HEK293T (cell line): Measurements from ENCODE around the gene CTDP1.

Source experiments
- CTCF ChIA-PET: fragments of 350-600 bp; formaldehyde crosslinking; extraction: SDS; loops from one replicate; lab custom pipeline; 2021; ENCODE audit warnings: antibody characterized with exemption, inconsistent platforms; lab: Yijun Ruan, JAX
- POLR2A ChIA-PET: fragments of 350-600 bp; formaldehyde crosslinking; extraction: SDS; loops from one replicate; lab custom pipeline; 2020; ENCODE audit warnings: antibody characterized with exemption, inconsistent platforms; lab: Yijun Ruan, JAX
- DNase-seq: peaks from one replicate; pipeline ENCODE4 v3.0.0; 2012; ENCODE audit warnings: mixed read lengths; ENCODE audit errors: extremely low spot score
- ARNT ChIP-seq: fragments of 450-650 bp; IDR thresholded peaks from 2 replicates; pipeline ENCODE4 v1.6.1; 2017; ENCODE audit warnings: mild to moderate bottlenecking
- BHLHE40 ChIP-seq: fragments of 450-650 bp; IDR thresholded peaks from 2 replicates; pipeline ENCODE4 v1.6.1; 2016; ENCODE audit warnings: mild to moderate bottlenecking, moderate library complexity, borderline replicate concordance
- CTBP1 ChIP-seq: fragments of 450-650 bp; IDR thresholded peaks from 2 replicates; pipeline ENCODE4 v1.6.1; 2016; ENCODE audit warnings: borderline replicate concordance
- ELF4 ChIP-seq: fragments of 450-650 bp; IDR thresholded peaks from 2 replicates; pipeline ENCODE4 v1.6.1; 2017; ENCODE audit warnings: antibody characterized with exemption
- FOXA1 ChIP-seq: fragments of 450-650 bp; IDR thresholded peaks from 2 replicates; pipeline ENCODE4 v1.6.1; 2016; ENCODE audit warnings: mild to moderate bottlenecking
- FOXK2 ChIP-seq: fragments of 450-650 bp; IDR thresholded peaks from 2 replicates; pipeline ENCODE4 v1.6.1; 2016; ENCODE audit warnings: mild to moderate bottlenecking
- FOXM1 ChIP-seq: fragments of 450-650 bp; IDR thresholded peaks from 2 replicates; pipeline ENCODE4 v1.6.1; 2017; ENCODE audit warnings: mild to moderate bottlenecking, borderline replicate concordance
- HDGF ChIP-seq: fragments of 450-650 bp; IDR thresholded peaks from 2 replicates; pipeline ENCODE4 v1.6.1; 2017; ENCODE audit warnings: antibody characterized with exemption, borderline replicate concordance
- L3MBTL2 ChIP-seq: fragments of 450-650 bp; conservative IDR thresholded peaks from 2 replicates; pipeline ENCODE4 v1.6.1; 2016; ENCODE audit warnings: mild to moderate bottlenecking
- LEF1 ChIP-seq: fragments of 450-650 bp; IDR thresholded peaks from 2 replicates; pipeline ENCODE4 v1.6.1; 2017; ENCODE audit warnings: mild to moderate bottlenecking, borderline replicate concordance
- NFRKB ChIP-seq: fragments of 450-650 bp; IDR thresholded peaks from 2 replicates; pipeline ENCODE4 v1.6.1; 2016; ENCODE audit warnings: mild to moderate bottlenecking, moderate library complexity
- SP1 ChIP-seq: fragments of 450-650 bp; IDR thresholded peaks from 2 replicates; pipeline ENCODE4 v1.6.1; 2017
- SUZ12 ChIP-seq: fragments of 450-650 bp; IDR thresholded peaks from 2 replicates; pipeline ENCODE4 v1.6.1; 2016; ENCODE audit warnings: mild to moderate bottlenecking
- TARDBP ChIP-seq: fragments of 450-650 bp; IDR thresholded peaks from 2 replicates; pipeline ENCODE4 v1.6.1; 2016
- ZNF384 ChIP-seq: fragments of 450-650 bp; IDR thresholded peaks from 2 replicates; pipeline ENCODE4 v1.6.1; 2016
- TF ChIP-seq, protein P1 (sequence below): fragments of 450-650 bp; IDR thresholded peaks from 2 replicates; pipeline ENCODE4 v1.6.1; 2016

CTDP1 gene

DNA sequence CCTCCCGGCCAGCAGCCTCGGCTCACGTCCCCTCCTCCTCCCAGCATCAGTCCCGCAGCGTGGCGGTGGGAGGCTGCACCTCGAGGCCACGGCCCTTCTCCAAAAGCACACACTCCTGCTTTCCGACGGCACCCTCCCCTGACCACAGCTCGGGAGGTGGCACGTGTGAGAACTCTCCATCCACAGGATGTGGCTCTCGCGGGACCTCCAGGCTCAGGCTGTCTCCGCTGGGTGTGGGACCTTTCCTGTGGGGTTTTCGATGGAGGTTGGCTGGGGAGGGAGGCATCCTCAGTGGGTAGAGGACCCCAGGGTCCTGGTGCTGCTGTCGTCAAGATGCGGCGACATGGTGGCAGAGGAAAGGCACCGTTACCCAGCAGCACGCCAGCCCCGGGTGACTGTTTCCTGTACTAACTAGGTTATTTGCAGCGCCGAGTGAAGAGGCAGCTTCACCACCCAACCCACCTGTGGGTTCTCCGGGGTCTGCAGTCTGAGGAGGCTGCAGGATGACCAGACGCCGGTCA, 75.3 kb downstream of the CTDP1 start:
- TF ChIP-seq SP1 = no peak
- no peak for TF ChIP-seq NFRKB
- TF ChIP-seq HDGF = no peak
- no peak for TF ChIP-seq SUZ12
- no peak for TF ChIP-seq ZNF384
- no peak for TF ChIP-seq CTBP1
- TF ChIP-seq, protein P1, sequence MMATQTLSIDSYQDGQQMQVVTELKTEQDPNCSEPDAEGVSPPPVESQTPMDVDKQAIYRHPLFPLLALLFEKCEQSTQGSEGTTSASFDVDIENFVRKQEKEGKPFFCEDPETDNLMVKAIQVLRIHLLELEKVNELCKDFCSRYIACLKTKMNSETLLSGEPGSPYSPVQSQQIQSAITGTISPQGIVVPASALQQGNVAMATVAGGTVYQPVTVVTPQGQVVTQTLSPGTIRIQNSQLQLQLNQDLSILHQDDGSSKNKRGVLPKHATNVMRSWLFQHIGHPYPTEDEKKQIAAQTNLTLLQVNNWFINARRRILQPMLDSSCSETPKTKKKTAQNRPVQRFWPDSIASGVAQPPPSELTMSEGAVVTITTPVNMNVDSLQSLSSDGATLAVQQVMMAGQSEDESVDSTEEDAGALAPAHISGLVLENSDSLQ = no peak
- no peak for TF ChIP-seq FOXM1
- no peak for TF ChIP-seq LEF1
- TF ChIP-seq ELF4 = no peak
- TF ChIP-seq FOXA1 = no peak
- TF ChIP-seq BHLHE40 = no peak
- POLR2A ChIA-PET = no interaction called here
- CTCF ChIA-PET = no interaction called here
- DNase-seq = no peak

DNA sequence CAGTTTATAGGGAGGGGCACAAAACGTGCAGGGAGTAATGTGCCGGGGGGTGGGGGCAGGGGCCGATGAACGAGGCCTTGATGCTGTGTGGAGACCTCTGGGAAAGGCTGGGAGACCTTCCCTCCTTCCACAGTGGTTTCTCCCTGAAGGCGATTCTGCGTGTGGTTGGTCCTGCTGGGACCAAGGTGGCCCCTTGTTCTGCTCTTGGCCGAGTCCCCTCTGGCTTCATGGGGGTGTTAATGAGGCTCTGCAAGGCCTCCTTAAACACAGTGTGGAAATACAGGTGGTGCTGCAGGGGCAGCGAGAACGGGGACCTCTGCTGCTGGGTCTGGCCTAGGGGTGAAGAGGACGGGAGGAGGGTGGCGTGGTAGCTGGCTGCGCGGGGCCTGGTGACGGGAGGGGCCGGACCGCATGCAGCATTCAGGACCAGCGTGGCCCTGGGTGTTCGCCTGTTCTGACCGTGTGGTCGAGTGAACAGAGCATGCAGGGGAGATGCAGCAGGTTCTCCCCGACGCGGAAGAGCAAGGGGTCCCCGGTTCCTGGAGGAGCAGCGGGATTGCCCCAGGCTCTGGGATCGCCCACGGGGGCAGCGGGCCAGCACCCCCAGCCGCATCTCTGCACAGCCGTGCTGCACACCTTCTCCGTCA, 76.0 kb downstream of the CTDP1 start:
- TF ChIP-seq FOXM1 (no peak), SUZ12 (no peak), SP1 (no peak), LEF1 (no peak), TARDBP (no peak), FOXK2 (no peak), ZNF384 (no peak), ELF4 (no peak)
- TF ChIP-seq, protein P1 = no peak
- POLR2A ChIA-PET = no interaction called here
- no peak for DNase-seq
- CTCF ChIA-PET = no interaction called here

DNA sequence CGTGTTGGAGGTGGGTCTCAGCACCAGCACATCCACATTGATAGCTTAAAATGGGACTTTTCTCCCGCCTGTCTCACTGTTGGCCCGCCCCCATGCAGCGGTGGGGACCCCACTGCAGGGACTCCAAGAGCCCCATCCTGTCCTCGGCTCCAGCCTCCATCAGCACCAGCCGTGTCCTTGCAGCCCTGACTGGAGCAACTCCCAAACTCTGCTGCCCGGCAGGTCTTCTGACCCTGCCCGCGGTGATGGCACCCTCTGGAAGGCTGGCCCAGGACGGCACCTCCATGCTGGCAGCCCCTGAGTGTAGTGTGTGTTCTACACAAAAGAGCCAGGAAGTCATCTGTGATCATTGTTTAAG, 76.5 kb downstream of the CTDP1 start:
- ChIA-PET CTCF (no interaction called here), POLR2A (no interaction called here)
- no peak for DNase-seq
- TF ChIP-seq FOXM1 = no peak
- no peak for TF ChIP-seq L3MBTL2
- no peak for TF ChIP-seq TARDBP
- no peak for TF ChIP-seq ARNT
- TF ChIP-seq FOXK2 = no peak
- TF ChIP-seq, protein P1 = no peak
- no peak for TF ChIP-seq ZNF384
- TF ChIP-seq SP1 = no peak
- TF ChIP-seq CTBP1 = no peak
- TF ChIP-seq NFRKB = no peak
- no peak for TF ChIP-seq SUZ12
- no peak for TF ChIP-seq LEF1
- TF ChIP-seq FOXA1 = no peak
- no peak for TF ChIP-seq ELF4
- TF ChIP-seq HDGF = no peak

DNA sequence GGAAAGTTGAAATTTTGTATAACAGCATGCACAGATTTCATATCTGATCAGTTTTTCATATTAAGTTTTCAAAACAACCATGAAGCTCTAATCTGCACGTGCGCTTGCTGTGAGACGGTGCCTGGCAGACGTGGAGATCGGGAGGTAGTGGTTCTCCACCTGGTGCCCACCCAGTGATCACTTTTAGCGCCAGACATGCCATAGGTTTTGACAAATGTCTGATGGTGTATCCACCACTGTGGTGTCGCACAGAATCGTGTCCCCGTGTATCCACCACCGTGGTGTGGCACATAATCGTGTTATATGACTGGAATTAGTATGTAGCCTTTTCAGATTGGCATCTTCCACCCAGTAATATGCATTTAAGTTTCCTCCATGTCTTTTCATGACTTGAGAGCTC, 77.2 kb downstream of the CTDP1 start:
- TF ChIP-seq ZNF384 (no peak), FOXK2 (no peak), L3MBTL2 (no peak), ARNT (no peak), FOXM1 (no peak), SUZ12 (no peak), HDGF (no peak), SP1 (no peak), ELF4 (no peak), FOXA1 (no peak), CTBP1 (no peak), NFRKB (no peak), TARDBP (no peak), BHLHE40 (no peak), LEF1 (no peak)
- TF ChIP-seq, protein P1 = no peak
- ChIA-PET POLR2A (no interaction called here), CTCF (no interaction called here)
- no peak for DNase-seq

DNA sequence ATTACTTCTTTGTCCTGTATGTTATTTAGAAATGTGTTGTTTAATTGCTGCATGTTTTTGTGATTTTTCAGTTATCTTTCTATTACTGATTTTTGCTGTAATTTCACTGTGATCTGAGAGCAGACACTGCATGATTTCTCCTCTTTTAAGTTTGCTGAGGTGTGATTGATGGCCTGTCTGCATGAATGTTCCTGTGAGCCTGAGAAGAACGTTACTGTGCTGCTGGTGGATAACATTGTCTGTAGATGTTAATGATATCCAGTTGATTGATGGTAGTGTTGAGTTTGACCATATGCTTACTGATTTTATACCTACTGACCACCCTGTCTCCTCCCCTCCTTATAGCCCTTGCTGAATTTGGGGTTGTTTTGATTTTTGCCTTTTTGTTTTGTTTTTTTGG, 80.7 kb downstream of the CTDP1 start:
- TF ChIP-seq BHLHE40 (no peak), ELF4 (no peak), ARNT (no peak), NFRKB (no peak), CTBP1 (no peak), L3MBTL2 (no peak), SUZ12 (no peak), FOXA1 (no peak), HDGF (no peak), SP1 (no peak), TARDBP (no peak), LEF1 (no peak), FOXM1 (no peak)
- TF ChIP-seq, protein P1 = no peak
- CTCF ChIA-PET = interaction anchor here (0.7 kb wide), 1 partner anchor 91 kb away, joined by 3 read pairs; no protein-coding TSS in a partner anchor
- POLR2A ChIA-PET = no interaction called here

More for the DNA sequence above, 80.7 kb downstream of the CTDP1 start:
- no peak for DNase-seq
